Stomach (tissue), 4 donors: ENCODE data around the gene ATP6V0B.

Source experiments
- CTCF ChIP-seq, 7 experiments: fragments of 450-650 bp in 4 of 7; fragments of 200-600 bp in 3 of 7; sonication (generic) in 3 of 7; IDR thresholded peaks; one replicate each; pipeline ENCODE4 v1.5.1; 2016 to 2019; ENCODE audit warnings: antibody characterized with exemption in 7 of 7, control low read depth in 2 of 7, mild to moderate bottlenecking in 1 of 7
- EP300 ChIP-seq: sonication (generic); formaldehyde crosslinking; IDR thresholded peaks from one replicate; pipeline ENCODE4 v1.6.1; 2017; ENCODE audit warnings: antibody characterized with exemption
- POLR2A ChIP-seq, 4 donors: fragments of 450-650 bp; IDR thresholded peaks; one replicate each; pipeline ENCODE4 v1.6.1; 2016; ENCODE audit warnings: antibody characterized with exemption in 4 of 4, control low read depth in 2 of 4, mild to moderate bottlenecking in 1 of 4, moderate library complexity in 1 of 4
- POLR2AphosphoS5 ChIP-seq, 3 donors: sonication (generic); formaldehyde crosslinking; IDR thresholded peaks; one replicate each; pipeline ENCODE4 v1.6.1; 2016; ENCODE audit warnings: antibody characterized with exemption in 3 of 3

GRCh38 chr1:43944860-43945259 is 29.9 kb upstream of the ATP6V0B start:
- TF ChIP-seq CTCF (IDR thresholded peaks at IDR 0.05), result no peak
- no peak for TF ChIP-seq EP300
- no peak for TF ChIP-seq POLR2A (IDR thresholded peaks at IDR 0.05)
- TF ChIP-seq POLR2AphosphoS5 (IDR thresholded peaks at IDR 0.05), result no peak
